Measurements from ENCODE around the gene RPL32.
"Not testable (repeated sequence)": the region's sequence is repeated elsewhere in the genome, so short reads cannot be mapped to it uniquely, and the experiment has no call there.

The RPL32 gene

GRCh38 chr3:12841149-12841969 is at the start of gene RPL32:
TSS of gene RPL32 (minus strand) at chr3:12841565. CDS start at chr3:12840237, 1,328 bp downstream.
- peak; percentile 79 for DNase-seq

DNA sequence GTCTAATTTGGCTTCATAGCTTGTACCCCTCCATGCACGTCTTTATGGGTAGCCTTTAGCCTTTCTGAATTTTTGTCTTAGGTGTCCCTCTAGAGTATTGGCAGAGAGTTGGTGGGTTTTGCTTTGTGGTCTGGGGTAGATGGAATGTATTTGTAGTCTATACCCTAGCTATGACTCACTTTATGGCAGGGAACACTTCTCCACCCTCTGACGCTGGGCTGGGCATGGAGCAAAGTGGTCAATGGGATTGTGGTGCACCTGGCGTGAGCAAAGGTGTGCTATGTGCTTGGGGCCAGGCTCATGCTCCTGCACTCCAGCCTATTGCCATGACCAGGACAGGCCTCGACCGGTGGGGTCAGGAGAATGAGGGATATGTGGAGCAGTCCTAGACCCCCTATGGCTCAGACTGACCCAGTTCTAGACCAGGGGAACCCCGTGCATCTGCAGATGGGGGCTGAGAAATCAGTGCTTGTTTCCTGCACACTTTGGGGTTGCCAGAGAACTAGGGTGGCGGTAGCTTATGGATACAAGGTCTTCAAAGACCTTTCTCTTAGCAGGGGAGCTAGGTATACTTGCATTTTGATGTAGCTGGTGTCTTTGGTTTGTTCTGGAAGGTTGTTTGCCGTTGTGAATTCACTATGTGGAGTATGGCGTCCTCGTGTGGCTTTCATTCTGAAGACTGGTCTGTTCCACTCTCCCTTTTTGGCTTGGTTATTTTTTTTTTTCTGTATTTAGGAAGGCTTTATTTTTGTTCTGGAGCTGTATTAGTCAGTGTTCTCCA is 49.4 kb upstream of the RPL32 start:
- DNase-seq = no peak

- DNase-seq = no peak
These were observed 45.4 kb upstream of the RPL32 start for GRCh38 chr3:12886736-12887135.

DNA sequence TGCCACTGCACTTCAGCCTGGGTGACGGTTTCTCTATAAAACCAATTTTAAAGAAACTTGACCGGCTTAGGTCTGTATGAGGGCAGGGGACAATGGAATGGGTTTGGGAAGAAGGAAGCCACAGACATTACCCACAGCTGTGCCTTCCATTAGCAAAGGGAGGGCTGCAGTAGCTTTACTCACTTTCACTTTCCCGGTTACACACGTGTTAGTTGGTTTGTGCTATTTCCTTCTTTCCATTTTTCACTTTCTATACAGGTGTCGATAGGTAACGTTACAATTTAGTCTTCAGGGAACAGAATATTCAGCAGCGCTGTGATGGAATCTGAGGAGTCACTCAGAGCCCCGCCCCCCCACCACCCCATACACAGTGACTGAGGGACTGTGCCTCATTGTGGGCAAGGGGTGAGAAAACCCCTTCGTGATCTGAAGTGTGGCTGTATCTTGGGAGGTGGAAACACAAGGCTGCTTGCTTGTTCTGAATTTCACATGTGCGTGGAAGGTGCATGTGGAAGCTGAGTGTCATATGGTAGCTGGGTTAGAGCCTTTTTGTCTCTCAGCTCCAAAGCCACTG is 44.8 kb upstream of the RPL32 start:
- peak in 1 of 2 experiments; percentile 20 for DNase-seq

GRCh38 chr3:12885583-12885930 is 44.2 kb upstream of the RPL32 start:
- no peak for DNase-seq

DNA sequence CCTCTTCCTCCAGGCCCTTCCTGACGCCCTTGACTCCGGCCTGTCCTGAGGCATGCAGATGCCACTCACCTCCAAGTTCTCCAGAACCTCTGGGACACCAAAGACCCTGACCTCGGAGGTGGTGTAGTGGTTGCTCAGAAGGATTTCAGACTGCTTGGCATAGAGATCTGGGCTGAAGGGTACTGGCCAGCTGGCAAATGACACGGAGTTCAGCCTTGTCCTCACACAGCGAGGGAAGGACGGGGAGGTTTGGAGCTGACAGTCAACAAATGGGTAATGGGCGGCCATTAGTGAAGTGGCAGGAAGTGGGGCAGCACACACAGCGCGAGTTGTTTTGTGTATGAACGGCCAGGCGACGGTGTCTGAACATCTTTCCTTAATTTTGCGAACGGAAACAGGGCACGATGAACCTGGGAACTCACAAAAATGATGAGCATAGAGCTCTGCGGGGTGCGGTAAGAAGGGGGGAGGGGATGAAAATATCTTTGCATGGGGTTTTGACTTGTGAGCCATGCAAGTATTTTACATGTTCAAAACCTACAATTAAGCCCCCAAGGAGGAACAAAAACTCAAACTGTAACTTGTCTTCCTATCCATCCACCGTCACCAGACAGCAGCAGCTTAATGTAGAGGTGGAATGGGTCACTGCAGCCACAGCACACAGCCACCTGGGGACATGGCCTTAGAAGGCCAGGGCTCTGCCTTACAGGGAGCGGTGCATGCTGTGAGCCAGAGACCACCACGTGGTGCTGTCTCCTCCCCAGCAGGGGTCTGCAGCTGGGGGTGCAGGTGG is 43.6 kb upstream of the RPL32 start:
- DNase-seq = no peak

GRCh38 chr3:12884186-12884680 is 42.9 kb upstream of the RPL32 start:
- no peak for DNase-seq

- no peak for DNase-seq
These were observed 41.3 kb upstream of the RPL32 start for GRCh38 chr3:12882336-12883310.

- not testable (repeated sequence) for DNase-seq
These were observed 40.5 kb upstream of the RPL32 start for GRCh38 chr3:12881858-12882257.

GRCh38 chr3:12879191-12879815 is 37.9 kb upstream of the RPL32 start:
- DNase-seq = no peak

GRCh38 chr3:12878758-12879157 is 37.4 kb upstream of the RPL32 start:
- not testable (repeated sequence) for DNase-seq

GRCh38 chr3:12878141-12878574 is 36.8 kb upstream of the RPL32 start:
- no peak for DNase-seq

DNA sequence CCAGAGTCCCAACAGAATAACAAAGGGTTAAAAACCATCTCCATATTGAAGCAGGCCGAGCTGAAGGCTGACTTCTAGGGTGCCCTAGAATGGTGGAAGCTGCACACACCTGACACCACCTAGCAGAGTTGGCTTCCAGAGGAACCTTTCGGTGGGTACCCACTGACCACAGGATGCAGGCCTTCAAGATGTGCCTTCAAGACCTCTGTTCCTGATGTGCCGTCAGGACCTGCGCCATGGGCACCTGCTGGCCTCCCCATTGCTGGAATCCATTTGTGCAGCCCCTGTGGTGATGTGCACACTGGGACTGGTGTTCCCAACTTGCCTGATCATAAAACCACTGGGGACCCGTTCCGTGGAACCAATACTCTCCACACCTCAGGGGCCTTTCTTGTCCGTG is 35.7 kb upstream of the RPL32 start:
- no peak for DNase-seq

DNA sequence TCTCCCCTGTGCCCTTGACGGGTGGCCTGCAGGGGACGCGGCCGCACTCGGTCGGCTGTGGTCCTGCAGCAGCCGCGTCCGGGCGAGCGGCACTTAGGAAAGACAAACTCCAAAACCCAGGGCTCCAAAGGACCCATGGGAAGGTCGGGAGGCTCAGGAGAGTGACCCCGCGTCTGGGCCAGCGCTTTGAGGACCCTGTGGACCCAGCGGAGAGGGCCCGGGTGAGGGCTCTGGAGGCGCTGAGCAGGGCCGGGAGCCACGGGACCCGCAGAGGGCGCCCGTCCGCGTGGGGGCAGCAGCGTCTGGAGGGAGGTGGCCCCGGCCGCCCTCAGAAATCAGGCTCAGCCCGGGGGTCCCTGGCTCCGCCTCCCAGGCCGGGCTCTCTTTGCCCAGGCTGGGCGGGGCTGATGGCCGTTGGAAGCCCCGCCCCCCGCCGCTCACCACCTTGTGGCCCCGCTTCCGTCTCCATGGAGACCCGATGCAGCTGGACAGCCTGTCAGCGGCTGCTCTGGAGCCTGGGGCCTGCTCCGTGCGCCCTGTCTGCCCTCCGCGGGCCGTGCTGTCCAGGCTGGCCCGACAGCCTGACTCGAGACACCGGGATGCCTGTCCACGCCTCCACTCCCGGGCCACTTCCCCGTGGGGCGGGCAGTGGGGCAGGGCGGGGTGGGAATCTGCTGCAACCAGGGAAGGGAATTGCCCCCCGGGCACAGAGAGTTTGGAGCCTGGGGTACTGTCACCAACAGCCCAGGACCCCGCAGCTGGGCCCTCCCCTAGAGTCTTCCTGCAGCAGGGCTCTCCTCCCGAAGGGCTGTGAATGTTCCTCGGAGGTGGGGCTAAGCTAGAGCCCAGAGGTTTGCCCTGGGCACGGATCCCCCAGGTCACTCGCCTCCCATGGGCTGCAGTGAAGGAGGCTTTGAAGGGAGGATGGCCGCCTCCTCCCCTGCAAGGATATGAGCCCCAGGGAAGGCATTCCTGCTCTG is 34.8 kb upstream of the RPL32 start:
- no peak for DNase-seq

- DNase-seq = no peak
These were observed 30.1 kb upstream of the RPL32 start for GRCh38 chr3:12871404-12871983.

DNA sequence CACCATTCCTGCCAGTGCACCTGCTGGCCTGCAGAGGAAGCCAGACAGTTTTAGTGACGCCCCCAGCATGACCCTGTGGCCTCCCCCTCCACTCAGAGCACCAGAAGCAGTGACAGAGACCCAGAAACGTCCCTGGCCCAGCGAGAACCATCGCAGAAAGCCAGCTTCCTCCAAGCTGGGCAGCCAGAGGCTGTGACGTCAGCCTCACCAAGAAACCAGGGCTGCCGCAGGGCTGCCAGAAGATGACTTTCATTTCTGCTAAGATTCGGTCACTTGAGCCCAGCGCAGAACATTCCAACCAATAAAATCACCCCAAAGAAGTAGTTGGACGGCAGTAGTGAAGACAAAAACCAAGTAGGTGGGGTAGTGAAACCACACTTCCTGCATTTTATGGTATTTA is 29.6 kb upstream of the RPL32 start:
- no peak for DNase-seq

GRCh38 chr3:12869035-12869621 is 27.8 kb upstream of the RPL32 start:
- DNase-seq = no peak

- DNase-seq = peak; percentile 33 to 42
These were observed 27.0 kb upstream of the RPL32 start for GRCh38 chr3:12868039-12869034.

All from activated CD4-positive, alpha-beta T cell treated with anti-CD3 and anti-CD28 coated beads, Interleukin-2, amount 50 U/mL, for 4 hours (primary cell).